ENCODE data around the gene RALGPS1. TPM values are rescaled to one million over a fixed set of nuclear protein-coding genes. Genes with fewer than 3 reads are reported as not detected.
A peak's percentile ranks its signal among the peaks of the same experiment; 100 is the strongest.

RALGPS1 gene
- total RNA-seq, 1 experiment from 2014 or later = 18.6 TPM

DNA sequence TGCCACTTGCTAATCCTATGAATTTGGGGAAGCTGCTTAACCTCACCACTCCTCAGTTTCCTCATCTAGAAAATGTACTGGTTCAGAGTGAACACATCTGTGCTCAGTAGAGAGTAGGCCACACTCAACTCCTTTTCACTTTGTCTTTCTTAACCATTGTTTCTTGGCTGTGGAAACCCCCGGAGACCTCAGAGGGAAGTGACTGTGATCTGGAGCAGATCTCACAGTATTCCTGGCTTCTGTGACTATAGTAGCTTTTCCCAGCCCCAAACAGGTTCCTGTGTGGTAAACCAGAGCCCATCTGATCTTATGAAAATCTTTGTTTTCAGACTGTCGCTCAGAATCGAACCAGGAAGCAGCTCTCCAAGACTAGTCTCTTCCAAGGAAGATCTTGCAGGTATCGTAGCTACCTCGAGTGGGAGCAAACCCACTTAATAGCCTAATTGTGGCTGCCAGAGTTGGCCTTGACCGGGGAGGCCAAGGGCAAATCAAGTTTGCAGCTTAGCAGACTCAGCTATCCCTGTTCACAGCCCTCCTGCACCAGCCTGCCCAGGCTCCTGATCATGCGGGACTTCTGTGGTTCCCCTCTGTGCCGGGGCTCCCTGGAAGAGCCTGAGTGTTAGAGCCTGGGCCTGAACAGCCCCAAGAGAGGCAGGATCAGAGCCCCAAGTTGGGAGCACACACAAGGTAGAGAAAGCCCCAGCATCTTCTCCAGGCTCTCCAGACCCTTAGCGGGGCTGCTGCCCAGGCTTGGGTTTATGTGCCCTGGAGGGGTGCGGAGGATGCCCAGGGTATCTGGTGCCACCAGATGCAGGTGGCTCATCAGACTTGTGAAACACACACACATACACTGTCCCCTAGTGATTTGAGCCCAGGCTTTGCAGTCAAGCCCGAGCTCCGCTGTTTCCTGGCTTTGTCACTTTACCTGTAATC, 260.1 kb downstream of the RALGPS1 start:
- Histone ChIP-seq H2AK5ac (ENCODE audit: insufficient read length, low read length) (no peak overlapping the region), H4K20me1 (ENCODE audit: control insufficient read depth, insufficient read depth, insufficient read length) (no peaks in the 10 kb centered on the region), H2BK15ac (ENCODE audit: low read depth, low read length) (no peak overlapping the region), H2BK20ac (ENCODE audit: low read depth, low read length, poor library complexity, severe bottlenecking) (no peak overlapping the region), H3T11ph (ENCODE audit: low read length) (no peak overlapping the region), H3K4ac (ENCODE audit: low read depth, low read length) (no peak overlapping the region), H2AFZ (ENCODE audit: low read length) (no peak overlapping the region), H2BK120ac (ENCODE audit: low read depth, low read length, poor library complexity, severe bottlenecking) (no peak overlapping the region), H3K9ac (ENCODE audit: extremely low read depth, insufficient read length, low read length) (no peak overlapping the region), H3K27ac (ENCODE audit: insufficient read length, low read depth, low read length) (no peak overlapping the region), H3K14ac (ENCODE audit: insufficient read depth, low read length) (no peak overlapping the region), H3K56ac (ENCODE audit: insufficient read length, low read depth, low read length) (no peak overlapping the region), H2BK12ac (ENCODE audit: insufficient read length, low read depth, low read length) (no peak overlapping the region), H3K27me3 (ENCODE audit: insufficient read depth, low read length) (no peaks in the 10 kb centered on the region), H4K5ac (ENCODE audit: insufficient read length, low read depth, low read length) (no peak overlapping the region), H3K23ac (ENCODE audit: insufficient read length, low read depth, low read length) (no peak overlapping the region), H3K4me2 (ENCODE audit: insufficient read depth, insufficient read length, low read length) (no peak overlapping the region), H3K4me1 (ENCODE audit: insufficient read depth, low read length) (no peaks in the 10 kb centered on the region), H3K9me3 (ENCODE audit: control insufficient read depth, low read depth, low read length) (no peaks in the 10 kb centered on the region), H3K23me2 (ENCODE audit: insufficient read length, low read depth, low read length, poor library complexity, severe bottlenecking) (no peaks in the 10 kb centered on the region), H3K79me1 (ENCODE audit: insufficient read depth, low read depth, low read length, poor library complexity, severe bottlenecking) (no peaks in the 10 kb centered on the region), H4K8ac (replicated peaks; ENCODE audit: insufficient read length, low read depth, low read length) (no peak overlapping the region), H3K18ac (ENCODE audit: insufficient read length, low read depth, low read length) (no peak overlapping the region), H3K79me2 (ENCODE audit: insufficient read depth, low read length) (no peaks in the 10 kb centered on the region), H2BK5ac (ENCODE audit: insufficient read length, low read length) (no peak overlapping the region), H4K91ac (ENCODE audit: insufficient read length, low read depth, low read length) (no peak overlapping the region)
- peak; percentile 22 for DNase-seq
- no peak overlapping the region for H3K4me3 Mint-ChIP-seq
- peaks cover 0 to 2% (median 0%) of the 10 kb centered on the region in 3 experiments; a peak in 2 of 7 replicates for H3K36me3 Mint-ChIP-seq (ENCODE audit: insufficient read depth in 1 of 3, low read depth in 3 of 3)
- H3K4me1 Mint-ChIP-seq = peaks cover 0 to 3% of the 10 kb centered on the region in 2 experiments; a peak in 1 of 4 replicates
- no peaks in the 10 kb centered on the region for H3K27me3 Mint-ChIP-seq (ENCODE audit: low read depth)
- H3K27ac Mint-ChIP-seq = 0 out of 7 replicates have a peak overlapping the region, but pooled peaks of 1 of the 3 experiments have one; percentile 45
- no CpG with 5 or more reads among the region's 12 CpGs for WGBS (ENCODE audit: extremely low coverage, insufficient read length, low lambda C conversion rate)
- H3K9me3 Mint-ChIP-seq = no peaks in the 10 kb centered on the region
- TF ChIP-seq, protein P1, sequence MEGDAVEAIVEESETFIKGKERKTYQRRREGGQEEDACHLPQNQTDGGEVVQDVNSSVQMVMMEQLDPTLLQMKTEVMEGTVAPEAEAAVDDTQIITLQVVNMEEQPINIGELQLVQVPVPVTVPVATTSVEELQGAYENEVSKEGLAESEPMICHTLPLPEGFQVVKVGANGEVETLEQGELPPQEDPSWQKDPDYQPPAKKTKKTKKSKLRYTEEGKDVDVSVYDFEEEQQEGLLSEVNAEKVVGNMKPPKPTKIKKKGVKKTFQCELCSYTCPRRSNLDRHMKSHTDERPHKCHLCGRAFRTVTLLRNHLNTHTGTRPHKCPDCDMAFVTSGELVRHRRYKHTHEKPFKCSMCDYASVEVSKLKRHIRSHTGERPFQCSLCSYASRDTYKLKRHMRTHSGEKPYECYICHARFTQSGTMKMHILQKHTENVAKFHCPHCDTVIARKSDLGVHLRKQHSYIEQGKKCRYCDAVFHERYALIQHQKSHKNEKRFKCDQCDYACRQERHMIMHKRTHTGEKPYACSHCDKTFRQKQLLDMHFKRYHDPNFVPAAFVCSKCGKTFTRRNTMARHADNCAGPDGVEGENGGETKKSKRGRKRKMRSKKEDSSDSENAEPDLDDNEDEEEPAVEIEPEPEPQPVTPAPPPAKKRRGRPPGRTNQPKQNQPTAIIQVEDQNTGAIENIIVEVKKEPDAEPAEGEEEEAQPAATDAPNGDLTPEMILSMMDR (conservative IDR thresholded peaks at IDR 0.05) = no peak

All from H9 (cell line).